ENCODE measurements around the gene FADD.

DNA sequence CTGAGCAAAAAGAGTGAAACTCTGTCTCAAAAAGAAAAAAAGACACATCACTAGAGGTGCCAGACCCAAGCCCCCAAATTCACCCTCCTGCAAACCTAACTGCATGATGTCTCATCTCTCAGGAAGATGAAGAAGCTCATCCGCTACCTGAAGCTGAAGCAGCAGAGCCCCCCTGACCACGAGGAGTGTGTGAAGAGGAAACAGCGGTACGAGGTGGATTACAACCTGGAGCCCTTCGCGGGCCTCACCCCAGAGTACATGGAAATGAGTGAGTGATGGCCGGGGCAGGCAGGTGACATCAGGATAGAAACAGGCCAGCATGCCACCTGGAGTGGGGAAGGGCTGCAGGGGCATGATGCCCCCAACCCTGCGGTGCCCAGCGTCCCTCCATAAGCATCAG is 36.0 kb upstream of the FADD start:
- TF ChIP-seq CTCF (IDR thresholded peaks at IDR 0.05) = no peak
- no peak for TF ChIP-seq POLR2A (IDR thresholded peaks at IDR 0.05)

All from lower leg skin (tissue), 3 donors.